Measurements from ENCODE around the gene LCP2. TPM values are rescaled to one million over a fixed set of nuclear protein-coding genes. Genes with fewer than 3 reads are reported as not detected.

The LCP2 gene
- total RNA-seq, 1 donor from 2014 or later, result 83.1 TPM

Other genes starting within 250 kb of the LCP2 start
- gene FOXI1, start 191.9 kb downstream of the LCP2 start, total RNA-seq, result not detected
- not detected for gene C5orf58, start 64.8 kb downstream of the LCP2 start, total RNA-seq
- gene KCNMB1, start 91.6 kb upstream of the LCP2 start, total RNA-seq, result 1.5 TPM
- 2.7 TPM for gene KCNIP1, start 206.2 kb upstream of the LCP2 start, total RNA-seq